LNCaP clone FGC (cell line): ENCODE results near the gene CCDC92B.
"Not testable (repeated sequence)": the region's sequence is repeated elsewhere in the genome, so short reads cannot be mapped to it uniquely, and the experiment has no call there.

Experiments used
- DNase-seq: peaks from one replicate; pipeline ENCODE4 v3.0.0-alpha.2; 2011; ENCODE audit warnings: low read depth
- H3K4me3 ChIP-seq: 2 replicates; pipeline ENCODE4 v1.5.1; 2011; ENCODE audit warnings: mild to moderate bottlenecking, low read depth, low read length, control low read depth
- CTCF ChIP-seq: IDR thresholded peaks from 2 replicates; pipeline ENCODE4 v1.5.1; 2012; ENCODE audit warnings: mild to moderate bottlenecking; ENCODE audit not compliant: control insufficient read depth, insufficient read depth; ENCODE audit errors: extremely low read depth

CCDC92B gene

GRCh38 chr17:2795441-2796163 lies 46.1 kb upstream of the CCDC92B start:
- H3K4me3 ChIP-seq = no peak overlapping the region
- DNase-seq = no peak
- TF ChIP-seq CTCF = no peak

GRCh38 chr17:2794111-2794803 lies 44.8 kb upstream of the CCDC92B start:
- no peak for DNase-seq
- no peak for TF ChIP-seq CTCF
- no peak overlapping the region for H3K4me3 ChIP-seq

- TF ChIP-seq CTCF = no peak
- DNase-seq = no peak
- H3K4me3 ChIP-seq = no peak overlapping the region
Measured at GRCh38 chr17:2792366-2793169, 43.1 kb upstream of the CCDC92B start.

- H3K4me3 ChIP-seq = no peak overlapping the region
- DNase-seq = no peak
- TF ChIP-seq CTCF = no peak
Measured at GRCh38 chr17:2789700-2790099, 40.2 kb upstream of the CCDC92B start.

- H3K4me3 ChIP-seq = no peak overlapping the region
- peak; percentile 84 for TF ChIP-seq CTCF
- peak; percentile 44 for DNase-seq
Measured at GRCh38 chr17:2786176-2786881, 36.9 kb upstream of the CCDC92B start.

GRCh38 chr17:2785376-2785775 lies 35.9 kb upstream of the CCDC92B start:
- not testable (repeated sequence) for H3K4me3 ChIP-seq, DNase-seq

- TF ChIP-seq CTCF = no peak
- DNase-seq = no peak
- no peak overlapping the region for H3K4me3 ChIP-seq
Measured at GRCh38 chr17:2784864-2785263, 35.4 kb upstream of the CCDC92B start.
